ENCODE measurements around the gene ACTN3.
"Not testable (repeated sequence)": the region's sequence is repeated elsewhere in the genome, so short reads cannot be mapped to it uniquely, and the experiment has no call there.

Gene ACTN3

GRCh38 chr11:66546368-66546965, at the start of gene ACTN3:
ACTN3 (plus strand) TSS chr11:66546903; CDS start chr11:66546938, 35 bp downstream.
- DNase-seq, result no peak

GRCh38 chr11:66497206-66497605, 49.5 kb upstream of the ACTN3 start:
- DNase-seq, result no peak

- DNase-seq, result no peak
Observed at GRCh38 chr11:66498506-66498905, 48.2 kb upstream of the ACTN3 start.

GRCh38 chr11:66505276-66505816, 41.4 kb upstream of the ACTN3 start:
- DNase-seq, result no peak

GRCh38 chr11:66509131-66509561, 37.6 kb upstream of the ACTN3 start:
- no peak for DNase-seq

- peak; percentile 81 for DNase-seq
Observed at GRCh38 chr11:66510271-66510989, 36.3 kb upstream of the ACTN3 start, which contains the start of gene BBS1. BBS1 (plus strand) TSS chr11:66510635; CDS start chr11:66510660, 25 bp downstream.

- DNase-seq, result no peak
Observed at GRCh38 chr11:66510990-66511339, 35.7 kb upstream of the ACTN3 start.

- DNase-seq, result no peak
Observed at GRCh38 chr11:66523611-66524010, 23.1 kb upstream of the ACTN3 start.

GRCh38 chr11:66524304-66525040, 22.2 kb upstream of the ACTN3 start:
- DNase-seq, result no peak

- DNase-seq, result no peak
Observed at GRCh38 chr11:66529069-66529468, 17.6 kb upstream of the ACTN3 start.

- no peak for DNase-seq
Observed at GRCh38 chr11:66529655-66530054, 17.0 kb upstream of the ACTN3 start.

- DNase-seq, result no peak
Observed at GRCh38 chr11:66530927-66531709, 15.6 kb upstream of the ACTN3 start.

GRCh38 chr11:66531841-66532240, 14.9 kb upstream of the ACTN3 start:
- no peak for DNase-seq

- no peak for DNase-seq
Observed at GRCh38 chr11:66532784-66533183, 13.9 kb upstream of the ACTN3 start.

- no peak for DNase-seq
Observed at GRCh38 chr11:66539170-66539869, 7.4 kb upstream of the ACTN3 start.

- DNase-seq, result no peak
Observed at GRCh38 chr11:66539870-66540213, 6.9 kb upstream of the ACTN3 start.

- DNase-seq, result not testable (repeated sequence)
Observed at GRCh38 chr11:66540598-66540997, 6.1 kb upstream of the ACTN3 start.

- no peak for DNase-seq
Observed at GRCh38 chr11:66541892-66542291, 4.8 kb upstream of the ACTN3 start.

GRCh38 chr11:66542362-66542761, 4.3 kb upstream of the ACTN3 start:
- no peak for DNase-seq

GRCh38 chr11:66543263-66544107, 3.2 kb upstream of the ACTN3 start:
- DNase-seq, result peak; percentile 87

GRCh38 chr11:66544952-66545351, 1.8 kb upstream of the ACTN3 start:
- DNase-seq, result not testable (repeated sequence)

All from KG1 (cell line).